WTC11 (cell line): Measurements from ENCODE around the gene GALNT15. TPM values are rescaled to one million over a fixed set of nuclear protein-coding genes. Genes with fewer than 3 reads are reported as not detected.

ENCODE experiments used
- ATAC-seq: fragments of 200-7000 bp; cut with Tn5 transposase; 2 replicates; pipeline ENCODE4 v1.10.0; 2021; ENCODE audit warnings: mild to moderate bottlenecking, moderate library complexity
- CTCF ChIA-PET: fragments of 300-600 bp; sonication (Branson Sonifier 250); formaldehyde crosslinking; loops from one replicate; lab custom pipeline; 2021; ENCODE audit warnings: antibody characterized with exemption; lab: Charles Lee
- POLR2A ChIA-PET: fragments of 350-600 bp; sonication (Branson Sonifier 250); formaldehyde crosslinking; loops from one replicate; lab custom pipeline; 2021; ENCODE audit warnings: antibody characterized with exemption; lab: Charles Lee
- DNase-seq: peaks from one replicate; pipeline ENCODE4 v3.0.0; 2021; ENCODE audit warnings: low spot score
- H3K27ac Mint-ChIP-seq: 2 replicates; pipeline ENCODE4 v1.8.0; 2021; ENCODE audit warnings: mixed read lengths
- H3K27me3 Mint-ChIP-seq: 2 replicates; pipeline ENCODE4 v1.8.0; 2021; ENCODE audit warnings: low read depth, mild to moderate bottlenecking, moderate library complexity, mixed read lengths
- H3K36me3 Mint-ChIP-seq: 2 replicates; pipeline ENCODE4 v1.8.0; 2021; ENCODE audit warnings: mixed read lengths
- H3K4me1 Mint-ChIP-seq: 2 replicates; pipeline ENCODE4 v1.8.0; 2022; ENCODE audit warnings: mixed read lengths
- H3K4me3 Mint-ChIP-seq: 2 replicates; pipeline ENCODE4 v1.8.0; 2021; ENCODE audit warnings: mild to moderate bottlenecking, moderate library complexity, mixed read lengths
- H3K9me3 Mint-ChIP-seq: 2 replicates; pipeline ENCODE4 v1.8.0; 2021; ENCODE audit warnings: mixed read lengths
- ARID4B ChIP-seq: sonication (generic); formaldehyde crosslinking; IDR thresholded peaks from 2 replicates; pipeline ENCODE4 v1.8.0; 2023; ENCODE audit warnings: missing genetic modification reagents, mild to moderate bottlenecking, borderline replicate concordance
- ATF6 ChIP-seq: sonication (generic); formaldehyde crosslinking; IDR thresholded peaks from 2 replicates; pipeline ENCODE4 v1.8.1; 2023; ENCODE audit warnings: mild to moderate bottlenecking, missing genetic modification reagents
- E2F5 ChIP-seq: sonication (generic); formaldehyde crosslinking; IDR thresholded peaks from 2 replicates; pipeline ENCODE4 v1.8.1; 2022; ENCODE audit warnings: mild to moderate bottlenecking, moderate library complexity, missing genetic modification reagents
- EMX1 ChIP-seq: fragments of 250-450 bp; sonication (Bioruptor Pico); IDR thresholded peaks from 2 replicates; pipeline ENCODE4 v1.8.0; 2021; ENCODE audit warnings: mild to moderate bottlenecking
- FOXP4 ChIP-seq: sonication (generic); formaldehyde crosslinking; IDR thresholded peaks from 2 replicates; pipeline ENCODE4 v1.8.0; 2022; ENCODE audit warnings: mild to moderate bottlenecking, missing genetic modification reagents
- GTF2I ChIP-seq: fragments of 250-450 bp; sonication (Bioruptor Pico); conservative IDR thresholded peaks from 2 replicates; pipeline ENCODE4 v1.4.0; 2021; ENCODE audit warnings: mild to moderate bottlenecking
- JUN ChIP-seq: sonication (generic); formaldehyde crosslinking; IDR thresholded peaks from 2 replicates; pipeline ENCODE4 v1.8.0; 2023; ENCODE audit warnings: mild to moderate bottlenecking, missing genetic modification reagents
- NFATC4 ChIP-seq: fragments of 250-450 bp; sonication (Bioruptor Pico); IDR thresholded peaks from 2 replicates; pipeline ENCODE4 v1.9.0; 2021; ENCODE audit warnings: mild to moderate bottlenecking
- PRRX2 ChIP-seq: fragments of 250-450 bp; sonication (Bioruptor Pico); IDR thresholded peaks from 2 replicates; pipeline ENCODE4 v1.8.0; 2021; ENCODE audit warnings: mild to moderate bottlenecking
- SMAD4 ChIP-seq: sonication (generic); formaldehyde crosslinking; IDR thresholded peaks from 2 replicates; pipeline ENCODE4 v1.8.0; 2022; ENCODE audit warnings: mild to moderate bottlenecking, missing genetic modification reagents
- SP1 ChIP-seq: sonication (generic); formaldehyde crosslinking; conservative IDR thresholded peaks from 2 replicates; pipeline ENCODE4 v1.8.1; 2022; ENCODE audit warnings: missing genetic modification reagents
- TCF7 ChIP-seq: sonication (generic); formaldehyde crosslinking; IDR thresholded peaks from 2 replicates; pipeline ENCODE4 v1.8.0; 2022; ENCODE audit warnings: mild to moderate bottlenecking, low read depth, missing genetic modification reagents, moderate library complexity
- TEAD4 ChIP-seq: sonication (generic); formaldehyde crosslinking; IDR thresholded peaks from 2 replicates; pipeline ENCODE4 v1.8.0; 2022; ENCODE audit warnings: mild to moderate bottlenecking, missing genetic modification reagents
- ZNF423 ChIP-seq: fragments of 250-450 bp; sonication (Bioruptor Pico); IDR thresholded peaks from 2 replicates; pipeline ENCODE4 v2.1.2; 2022; ENCODE audit warnings: mild to moderate bottlenecking, moderate library complexity
- total RNA-seq: library from RNA; stranded (reverse); gene quantifications from 3 replicates; pipeline ENCODE4 v1.2.3, GENCODE V29; 2021
- TF ChIP-seq, protein P1 (sequence below): sonication (generic); formaldehyde crosslinking; IDR thresholded peaks from 2 replicates; pipeline ENCODE4 v1.8.1; 2023; ENCODE audit warnings: mild to moderate bottlenecking, missing genetic modification reagents
- TF ChIP-seq, protein P2 (sequence below): fragments of 250-450 bp; sonication (Bioruptor Pico); conservative IDR thresholded peaks from 2 replicates; pipeline ENCODE4 v1.9.0; 2021; ENCODE audit warnings: mild to moderate bottlenecking
- TF ChIP-seq, protein P3 (sequence below): sonication (generic); formaldehyde crosslinking; conservative IDR thresholded peaks from 2 replicates; pipeline ENCODE4 v1.8.1; 2023; ENCODE audit warnings: mild to moderate bottlenecking, low read depth, missing genetic modification reagents, moderate library complexity

The GALNT15 gene
- total RNA-seq, 1 experiment from 2014 or later, result 0.15 TPM

DNA sequence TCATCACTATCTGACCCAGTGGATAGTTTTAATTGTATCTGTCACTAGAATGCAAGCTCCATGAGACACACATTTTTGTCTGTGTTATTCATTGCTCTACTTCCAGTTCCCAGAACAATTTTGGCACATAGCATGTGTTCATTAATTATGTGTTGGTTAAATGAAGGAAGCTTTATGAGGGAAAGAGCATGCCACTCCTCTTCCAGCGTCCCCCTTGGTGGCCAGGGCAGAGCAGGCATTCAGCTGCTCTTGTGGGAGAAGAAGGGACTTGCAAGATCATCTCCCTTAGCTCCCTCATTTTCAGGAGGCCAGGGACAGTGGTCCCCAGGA, 489 bp upstream of the GALNT15 start:
- Mint-ChIP-seq H3K4me3 (no peak overlapping the region), H3K9me3 (peaks cover 15% of the 10 kb centered on the region), H3K27me3 (peaks cover 9% of the 10 kb centered on the region), H3K4me1 (peaks cover 9% of the 10 kb centered on the region; the same call in 1 of the 2 replicates), H3K36me3 (no peaks in the 10 kb centered on the region), H3K27ac (no peak overlapping the region)
- DNase-seq, result no peak
- TF ChIP-seq ZNF423, result no peak
- no peak for TF ChIP-seq JUN
- TF ChIP-seq, protein P1, sequence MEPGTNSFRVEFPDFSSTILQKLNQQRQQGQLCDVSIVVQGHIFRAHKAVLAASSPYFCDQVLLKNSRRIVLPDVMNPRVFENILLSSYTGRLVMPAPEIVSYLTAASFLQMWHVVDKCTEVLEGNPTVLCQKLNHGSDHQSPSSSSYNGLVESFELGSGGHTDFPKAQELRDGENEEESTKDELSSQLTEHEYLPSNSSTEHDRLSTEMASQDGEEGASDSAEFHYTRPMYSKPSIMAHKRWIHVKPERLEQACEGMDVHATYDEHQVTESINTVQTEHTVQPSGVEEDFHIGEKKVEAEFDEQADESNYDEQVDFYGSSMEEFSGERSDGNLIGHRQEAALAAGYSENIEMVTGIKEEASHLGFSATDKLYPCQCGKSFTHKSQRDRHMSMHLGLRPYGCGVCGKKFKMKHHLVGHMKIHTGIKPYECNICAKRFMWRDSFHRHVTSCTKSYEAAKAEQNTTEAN (CRISPR knock-in tag), result no peak
- TF ChIP-seq, protein P2, sequence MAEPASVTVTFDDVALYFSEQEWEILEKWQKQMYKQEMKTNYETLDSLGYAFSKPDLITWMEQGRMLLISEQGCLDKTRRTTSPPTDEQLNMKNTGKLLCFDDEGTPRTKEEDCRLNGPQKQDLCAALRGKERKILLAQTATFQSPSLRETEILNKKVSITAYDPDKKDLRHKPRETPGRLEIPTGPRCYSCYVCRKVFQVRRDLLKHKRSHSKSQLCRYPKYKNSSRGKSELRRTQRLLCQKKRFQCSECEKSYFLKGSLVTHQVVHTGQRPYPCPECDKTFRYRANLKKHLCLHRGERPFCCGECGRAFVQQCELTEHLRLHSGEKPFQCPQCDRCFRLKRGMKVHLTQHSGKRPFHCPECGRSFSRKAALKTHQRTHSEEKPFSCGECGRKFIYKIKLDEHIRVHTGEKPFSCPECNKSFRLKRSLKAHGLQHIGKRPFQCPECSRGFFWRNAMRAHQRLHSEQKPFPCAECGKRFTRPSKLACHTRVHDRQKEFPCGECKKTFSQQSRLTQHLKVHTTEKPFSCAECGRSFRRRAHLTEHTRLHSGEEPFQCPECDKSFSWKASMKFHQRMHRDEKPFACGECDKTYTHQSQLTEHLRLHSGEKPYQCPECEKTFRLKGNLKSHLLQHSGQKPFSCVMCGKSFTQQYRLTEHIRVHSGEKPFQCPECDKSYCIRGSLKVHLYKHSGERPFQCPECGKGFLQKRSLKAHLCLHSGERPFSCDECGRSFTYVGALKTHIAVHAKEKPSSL, result no peak
- no peak for TF ChIP-seq ARID4B (CRISPR knock-in tag)
- no peak for TF ChIP-seq ATF6 (CRISPR knock-in tag)
- no peak for TF ChIP-seq TEAD4
- no peak for TF ChIP-seq TCF7 (CRISPR knock-in tag)
- TF ChIP-seq, protein P3, sequence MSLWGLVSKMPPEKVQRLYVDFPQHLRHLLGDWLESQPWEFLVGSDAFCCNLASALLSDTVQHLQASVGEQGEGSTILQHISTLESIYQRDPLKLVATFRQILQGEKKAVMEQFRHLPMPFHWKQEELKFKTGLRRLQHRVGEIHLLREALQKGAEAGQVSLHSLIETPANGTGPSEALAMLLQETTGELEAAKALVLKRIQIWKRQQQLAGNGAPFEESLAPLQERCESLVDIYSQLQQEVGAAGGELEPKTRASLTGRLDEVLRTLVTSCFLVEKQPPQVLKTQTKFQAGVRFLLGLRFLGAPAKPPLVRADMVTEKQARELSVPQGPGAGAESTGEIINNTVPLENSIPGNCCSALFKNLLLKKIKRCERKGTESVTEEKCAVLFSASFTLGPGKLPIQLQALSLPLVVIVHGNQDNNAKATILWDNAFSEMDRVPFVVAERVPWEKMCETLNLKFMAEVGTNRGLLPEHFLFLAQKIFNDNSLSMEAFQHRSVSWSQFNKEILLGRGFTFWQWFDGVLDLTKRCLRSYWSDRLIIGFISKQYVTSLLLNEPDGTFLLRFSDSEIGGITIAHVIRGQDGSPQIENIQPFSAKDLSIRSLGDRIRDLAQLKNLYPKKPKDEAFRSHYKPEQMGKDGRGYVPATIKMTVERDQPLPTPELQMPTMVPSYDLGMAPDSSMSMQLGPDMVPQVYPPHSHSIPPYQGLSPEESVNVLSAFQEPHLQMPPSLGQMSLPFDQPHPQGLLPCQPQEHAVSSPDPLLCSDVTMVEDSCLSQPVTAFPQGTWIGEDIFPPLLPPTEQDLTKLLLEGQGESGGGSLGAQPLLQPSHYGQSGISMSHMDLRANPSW, result no peak
- no peak for TF ChIP-seq FOXP4 (CRISPR knock-in tag)
- no peak for TF ChIP-seq SP1
- TF ChIP-seq PRRX2 (CRISPR knock-in tag), result no peak
- no peak for TF ChIP-seq NFATC4 (CRISPR knock-in tag)
- TF ChIP-seq E2F5 (CRISPR knock-in tag), result no peak
- TF ChIP-seq GTF2I (CRISPR knock-in tag), result no peak
- TF ChIP-seq SMAD4 (CRISPR knock-in tag), result no peak
- no peak for TF ChIP-seq EMX1
- ChIA-PET CTCF (no interaction called here), POLR2A (no interaction called here)
- ATAC-seq, result no peak
